PC-3 (cell line): ENCODE results near the gene OPTC. TPM values are rescaled to one million over a fixed set of nuclear protein-coding genes. Genes with fewer than 3 reads are reported as not detected.

Experiments
- ATAC-seq: fragments of 200-7000 bp; cut with Tn5 transposase; 2 replicates; pipeline ENCODE4 v1.9.1; 2020; ENCODE audit warnings: mild to moderate bottlenecking, moderate library complexity
- BruUV-seq: library from RNA; stranded (reverse); fragments of 400-500 nt; replicated peaks from 2 replicates; lab custom pipeline; 2021; lab: Mats Ljungman, UMichigan
- CTCF ChIA-PET: fragments of 300-600 bp; sonication (Branson Sonifier 250); formaldehyde crosslinking; loops from one replicate; lab custom pipeline; 2022; ENCODE audit warnings: antibody characterized with exemption; lab: Charles Lee
- POLR2A ChIA-PET: fragments of 300-600 bp; sonication (Branson Sonifier 250); formaldehyde crosslinking; loops from one replicate; lab custom pipeline; 2022; ENCODE audit warnings: antibody characterized with exemption; ENCODE audit not compliant: unreplicated experiment; lab: Charles Lee
- DNase-seq: peaks from one replicate; pipeline ENCODE4 v3.0.0-alpha.2; 2015
- H2AFZ ChIP-seq: fragments of 300-600 bp; sonication (generic); 2 replicates; pipeline ENCODE4 v1.6.0; 2016; ENCODE audit warnings: antibody characterized with exemption, low read length
- H3F3A ChIP-seq: fragments of 300-600 bp; sonication (generic); one replicate; pipeline ENCODE4 v1.6.0; 2017; ENCODE audit warnings: antibody characterized with exemption, low read length, control low read depth, mild to moderate bottlenecking; ENCODE audit not compliant: unreplicated experiment
- H3K27ac ChIP-seq: fragments of 300-600 bp; sonication (generic); 2 replicates; pipeline ENCODE4 v1.5.1; 2016; ENCODE audit warnings: mild to moderate bottlenecking, low read length
- H3K27me3 ChIP-seq: fragments of 300-600 bp; sonication (generic); 2 replicates; pipeline ENCODE4 v1.6.1; 2016; ENCODE audit warnings: low read length, mixed read lengths
- H3K36me3 ChIP-seq: fragments of 300-600 bp; sonication (generic); 2 replicates; pipeline ENCODE4 v1.6.1; 2016; ENCODE audit warnings: low read depth, mixed run types, low read length, mixed read lengths
- H3K4me1 ChIP-seq: fragments of 300-600 bp; sonication (generic); 2 replicates; pipeline ENCODE4 v1.5.1; 2016; ENCODE audit warnings: low read length; ENCODE audit not compliant: insufficient read depth
- H3K4me2 ChIP-seq: fragments of 300-600 bp; sonication (generic); 2 replicates; pipeline ENCODE4 v1.6.0; 2016; ENCODE audit warnings: low read length
- H3K4me3 ChIP-seq: fragments of 300-600 bp; sonication (generic); 2 replicates; pipeline ENCODE4 v1.5.1; 2016; ENCODE audit warnings: mild to moderate bottlenecking, low read length, mixed read lengths
- H3K79me2 ChIP-seq: fragments of 300-600 bp; sonication (generic); 2 replicates; pipeline ENCODE4 v1.6.1; 2017; ENCODE audit warnings: low read length, mixed read lengths
- H3K9ac ChIP-seq: fragments of 300-600 bp; sonication (generic); 2 replicates; pipeline ENCODE4 v1.6.0; 2016; ENCODE audit warnings: mild to moderate bottlenecking, low read length
- H3K9me2 ChIP-seq: fragments of 300-600 bp; sonication (generic); replicated peaks from 2 replicates; pipeline ENCODE4 v1.6.1; 2016; ENCODE audit warnings: mixed run types, low read length, mixed read lengths
- H3K9me3 ChIP-seq: fragments of 300-600 bp; sonication (generic); 2 replicates; pipeline ENCODE4 v1.6.1; 2016; ENCODE audit warnings: low read length, mixed read lengths
- H4K20me1 ChIP-seq: fragments of 300-600 bp; sonication (generic); 2 replicates; pipeline ENCODE4 v1.6.1; 2016; ENCODE audit warnings: low read length, mixed read lengths
- EZH2 ChIP-seq: fragments of 300-600 bp; sonication (generic); IDR thresholded peaks from one replicate; pipeline ENCODE4 v1.6.1; 2017; ENCODE audit warnings: antibody characterized with exemption, mild to moderate bottlenecking, low read length; ENCODE audit not compliant: unreplicated experiment
- EZH2phosphoT487 ChIP-seq: fragments of 300-600 bp; sonication (generic); IDR thresholded peaks from 2 replicates; pipeline ENCODE4 v1.6.1; 2018; ENCODE audit warnings: mild to moderate bottlenecking, antibody characterized with exemption, low read length, borderline replicate concordance
- intact Hi-C: fragments of 100-400 bp; cut with micrococcal nuclease; formaldehyde crosslinking; loops from 2 replicates; pipeline ENCODE4 v1.9.0; 2023
- total RNA-seq: library from RNA; depleted of rRNA; stranded (reverse); fragments of >200 nt; gene quantifications from 2 replicates; pipeline ENCODE4 v1.2.3, GENCODE V29; 2014
- TF ChIP-seq, protein P1 (sequence below): fragments of 300-600 bp; sonication (generic); conservative IDR thresholded peaks from 2 replicates; pipeline ENCODE4 v1.5.1; 2017; ENCODE audit warnings: antibody characterized with exemption, low read depth, mild to moderate bottlenecking, low read length

The OPTC gene
- total RNA-seq, 1 experiment from 2014 or later: not detected

DNA sequence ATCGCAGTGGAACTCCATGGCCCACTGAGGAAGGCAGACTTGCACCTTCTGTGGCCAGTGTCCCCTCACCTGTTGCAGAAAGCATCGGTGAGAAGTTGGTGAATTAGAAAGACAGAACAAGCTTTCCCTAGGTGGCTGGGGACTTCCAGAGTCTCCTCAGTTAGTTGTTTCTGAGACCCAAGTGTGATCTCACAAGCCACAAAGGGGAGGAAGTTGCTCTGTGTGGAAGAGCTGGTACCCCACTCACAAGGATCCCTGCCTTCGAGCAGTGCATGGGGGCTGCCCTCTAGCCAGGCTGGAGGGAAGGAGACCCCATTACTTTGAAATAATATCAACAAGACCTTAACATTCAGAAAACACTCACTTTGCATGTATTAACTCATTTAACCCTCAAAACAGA, 16.2 kb upstream of the OPTC start:
- H3K79me2 ChIP-seq: no peaks in the 10 kb centered on the region
- no peak overlapping the region for H3K27ac ChIP-seq
- H4K20me1 ChIP-seq: no peaks in the 10 kb centered on the region
- H3K9ac ChIP-seq: no peak overlapping the region
- H3K9me3 ChIP-seq: no peaks in the 10 kb centered on the region
- intact Hi-C loops: no loop called here
- ChIA-PET CTCF (no interaction called here), POLR2A (no interaction called here)
- H3K4me3 ChIP-seq: no peak overlapping the region
- peaks cover 2% of the 10 kb centered on the region; the same call in 1 of the 2 replicates for H3K27me3 ChIP-seq
- H3F3A ChIP-seq: no peaks in the 10 kb centered on the region
- H2AFZ ChIP-seq: no peak overlapping the region
- peaks cover 25% of the 10 kb centered on the region for H3K4me1 ChIP-seq
- TF ChIP-seq EZH2phosphoT487 (no peak), EZH2 (no peak)
- TF ChIP-seq, protein P1, sequence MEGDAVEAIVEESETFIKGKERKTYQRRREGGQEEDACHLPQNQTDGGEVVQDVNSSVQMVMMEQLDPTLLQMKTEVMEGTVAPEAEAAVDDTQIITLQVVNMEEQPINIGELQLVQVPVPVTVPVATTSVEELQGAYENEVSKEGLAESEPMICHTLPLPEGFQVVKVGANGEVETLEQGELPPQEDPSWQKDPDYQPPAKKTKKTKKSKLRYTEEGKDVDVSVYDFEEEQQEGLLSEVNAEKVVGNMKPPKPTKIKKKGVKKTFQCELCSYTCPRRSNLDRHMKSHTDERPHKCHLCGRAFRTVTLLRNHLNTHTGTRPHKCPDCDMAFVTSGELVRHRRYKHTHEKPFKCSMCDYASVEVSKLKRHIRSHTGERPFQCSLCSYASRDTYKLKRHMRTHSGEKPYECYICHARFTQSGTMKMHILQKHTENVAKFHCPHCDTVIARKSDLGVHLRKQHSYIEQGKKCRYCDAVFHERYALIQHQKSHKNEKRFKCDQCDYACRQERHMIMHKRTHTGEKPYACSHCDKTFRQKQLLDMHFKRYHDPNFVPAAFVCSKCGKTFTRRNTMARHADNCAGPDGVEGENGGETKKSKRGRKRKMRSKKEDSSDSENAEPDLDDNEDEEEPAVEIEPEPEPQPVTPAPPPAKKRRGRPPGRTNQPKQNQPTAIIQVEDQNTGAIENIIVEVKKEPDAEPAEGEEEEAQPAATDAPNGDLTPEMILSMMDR: no peak
- no peaks in the 10 kb centered on the region for H3K9me2 ChIP-seq
- H3K36me3 ChIP-seq: no peaks in the 10 kb centered on the region
- ATAC-seq (no peak), DNase-seq (no peak)
- no TSS peak for BruUV-seq
- H3K4me2 ChIP-seq: no peak overlapping the region

DNA sequence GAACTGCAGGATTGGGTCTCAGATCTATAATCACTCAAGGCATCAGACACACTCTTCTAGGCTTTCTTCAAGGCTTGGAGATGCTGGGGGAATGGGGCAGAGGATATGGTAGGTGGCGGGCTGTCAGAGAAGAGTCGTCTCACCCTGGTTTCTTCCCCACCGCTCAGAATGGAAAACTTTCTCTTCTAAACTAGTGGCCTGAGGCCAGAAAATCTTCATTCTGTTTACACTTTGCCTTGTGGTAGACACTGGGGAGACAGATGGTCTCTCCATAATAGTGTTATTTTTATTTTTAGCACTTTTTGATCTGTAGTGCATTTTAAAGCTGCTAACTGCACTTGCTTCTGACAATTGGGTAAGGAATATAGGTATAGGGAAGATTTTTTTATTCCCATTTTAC, 15.7 kb upstream of the OPTC start:
- CTCF ChIA-PET: no interaction called here
- Histone ChIP-seq H3K36me3 (no peaks in the 10 kb centered on the region), H3K79me2 (no peaks in the 10 kb centered on the region), H2AFZ (no peak overlapping the region), H3K9me2 (no peaks in the 10 kb centered on the region), H3K27ac (no peak overlapping the region), H4K20me1 (no peaks in the 10 kb centered on the region), H3F3A (no peaks in the 10 kb centered on the region), H3K9me3 (no peaks in the 10 kb centered on the region), H3K9ac (no peak overlapping the region), H3K4me1 (peaks cover 25% of the 10 kb centered on the region), H3K27me3 (no peaks in the 10 kb centered on the region), H3K4me3 (no peak overlapping the region), H3K4me2 (no peak overlapping the region)
- BruUV-seq: no TSS peak
- POLR2A ChIA-PET: no interaction called here
- TF ChIP-seq EZH2phosphoT487 (no peak), EZH2 (no peak)
- TF ChIP-seq, protein P1: no peak
- no peak for DNase-seq
- intact Hi-C loops: no loop called here
- no peak for ATAC-seq

- intact Hi-C loops: no loop called here
These were observed 15.0 kb upstream of the OPTC start for GRCh38 chr1:203478986-203479385.

More at GRCh38 chr1:203478986-203479385, 15.0 kb upstream of the OPTC start:
- ChIA-PET CTCF (no interaction called here), POLR2A (no interaction called here)
- Histone ChIP-seq H3K4me3 (no peak overlapping the region), H3K9me2 (no peaks in the 10 kb centered on the region), H4K20me1 (no peaks in the 10 kb centered on the region), H3K27ac (no peak overlapping the region), H3K9me3 (no peaks in the 10 kb centered on the region), H3F3A (no peaks in the 10 kb centered on the region), H3K36me3 (no peaks in the 10 kb centered on the region), H3K4me1 (peaks cover 25% of the 10 kb centered on the region), H2AFZ (no peak overlapping the region), H3K27me3 (no peaks in the 10 kb centered on the region), H3K79me2 (no peaks in the 10 kb centered on the region), H3K9ac (no peak overlapping the region), H3K4me2 (no peak overlapping the region)
- BruUV-seq: no TSS peak
- no peak for TF ChIP-seq EZH2
- TF ChIP-seq EZH2phosphoT487: no peak
- ATAC-seq: no peak
- no peak for DNase-seq
